PFSK-1 (cell line): ENCODE measurements around the gene SFTPB.

Source experiments
- FOXP2 ChIP-seq: optimal IDR thresholded peaks from 2 replicates; pipeline ENCODE3; 2011; ENCODE audit warnings: borderline replicate concordance, control low read depth, inconsistent platforms; ENCODE audit not compliant: insufficient read depth; ENCODE audit errors: extremely low read length, extremely low read depth
- POLR2AphosphoS5 ChIP-seq: IDR thresholded peaks from 2 replicates; pipeline ENCODE4 v1.6.1; 2012; ENCODE audit warnings: low read depth, mild to moderate bottlenecking, control low read depth, low read length, moderate library complexity
- REST ChIP-seq, 2 experiments: IDR thresholded peaks; 2 replicates each; pipeline versions ENCODE4 v1.6.1 to v1.8.0; 2011 to 2012; ENCODE audit warnings: low read depth in 2 of 2, low read length in 2 of 2, control low read depth in 1 of 2, inconsistent platforms in 1 of 2, mild to moderate bottlenecking in 1 of 2, moderate library complexity in 1 of 2; ENCODE audit not compliant: insufficient read depth in 1 of 2
- SIN3A ChIP-seq: IDR thresholded peaks from 2 replicates; pipeline ENCODE4 v1.6.1; 2012; ENCODE audit warnings: mild to moderate bottlenecking, low read length, moderate library complexity, borderline replicate concordance; ENCODE audit not compliant: insufficient read depth
- TAF1 ChIP-seq: IDR thresholded peaks from 2 replicates; pipeline ENCODE4 v1.6.1; 2012; ENCODE audit warnings: low read length, control low read depth, borderline replicate concordance; ENCODE audit not compliant: insufficient read depth

The SFTPB gene

DNA sequence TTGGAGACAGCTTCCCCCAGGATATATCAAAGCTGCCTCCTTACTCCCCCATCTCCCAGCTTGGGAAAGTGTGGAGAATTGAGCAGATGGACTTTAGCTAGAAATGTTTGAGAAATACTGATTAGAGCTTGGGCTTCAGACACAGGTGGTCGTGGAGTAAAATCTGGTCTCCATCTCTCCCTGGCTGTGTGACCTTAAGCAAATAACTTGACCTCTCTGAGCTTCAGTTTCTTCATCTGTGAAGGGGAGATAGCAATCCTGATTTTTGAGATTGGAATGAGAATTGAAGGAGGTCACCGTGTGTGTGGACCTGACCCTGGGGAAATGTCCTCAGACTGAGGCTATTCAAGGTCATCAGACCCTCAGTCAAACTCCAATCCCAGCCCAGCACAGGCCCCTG is 29.7 kb upstream of the SFTPB start:
- TF ChIP-seq REST (IDR thresholded peaks at IDR 0.05; ENCODE audit: insufficient read depth in 1 of 2, low read depth in 2 of 2, low read length in 2 of 2) (no peak), SIN3A (no peak), FOXP2 (no peak), TAF1 (no peak), POLR2AphosphoS5 (no peak)

DNA sequence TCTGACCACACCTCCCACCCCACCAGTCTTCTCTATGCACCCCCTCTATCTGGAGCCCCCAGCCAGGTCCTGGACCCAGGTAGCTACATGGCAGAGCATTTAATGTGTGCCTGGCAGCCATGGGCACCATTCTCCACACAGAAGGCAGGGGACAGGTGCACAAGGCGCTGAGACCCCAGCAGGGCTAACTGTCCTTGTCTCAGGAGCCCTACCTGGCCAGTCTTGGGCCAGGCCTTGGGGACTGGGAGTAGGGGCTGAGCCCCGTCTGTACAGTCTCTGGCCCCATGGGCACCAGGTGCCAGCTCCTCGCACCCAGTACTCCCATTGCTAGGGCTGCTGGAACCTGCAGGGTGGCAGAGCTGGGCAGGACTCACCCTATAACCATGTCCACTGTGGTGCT is 29.1 kb upstream of the SFTPB start:
- TF ChIP-seq FOXP2 (no peak), SIN3A (no peak), TAF1 (no peak), POLR2AphosphoS5 (no peak), REST (IDR thresholded peaks at IDR 0.05; ENCODE audit: insufficient read depth in 1 of 2, low read depth in 2 of 2, low read length in 2 of 2) (no peak)

GRCh38 chr2:85695691-85696668 is 28.0 kb upstream of the SFTPB start:
- no peak for TF ChIP-seq SIN3A

- no peak for TF ChIP-seq FOXP2
- TF ChIP-seq TAF1 = no peak
- TF ChIP-seq SIN3A = no peak
- no peak for TF ChIP-seq REST (IDR thresholded peaks at IDR 0.05; ENCODE audit: insufficient read depth in 1 of 2, low read depth in 2 of 2, low read length in 2 of 2)
- no peak for TF ChIP-seq POLR2AphosphoS5
Observed at GRCh38 chr2:85695121-85695520, 27.1 kb upstream of the SFTPB start.

- no peak for TF ChIP-seq TAF1
- TF ChIP-seq POLR2AphosphoS5 = no peak
- TF ChIP-seq FOXP2 = no peak
- TF ChIP-seq REST (IDR thresholded peaks at IDR 0.05; ENCODE audit: insufficient read depth in 1 of 2, low read depth in 2 of 2, low read length in 2 of 2) = no peak
- no peak for TF ChIP-seq SIN3A
Observed at GRCh38 chr2:85694052-85695025, 26.3 kb upstream of the SFTPB start, which contains the start of gene GNLY. Gene GNLY, plus strand, starts transcription at chr2:85694358. Its CDS starts 61 bp downstream, at chr2:85694419.
